ENCODE data around the gene NCKAP5.

The NCKAP5 gene

GRCh38 chr2:133333181-133333580 is 235.1 kb downstream of the NCKAP5 start:
- DNase-seq (ENCODE audit: low read depth), result no peak

GRCh38 chr2:133331436-133331835 is 236.8 kb downstream of the NCKAP5 start:
- no peak for DNase-seq (ENCODE audit: low read depth)

- no peak for DNase-seq (ENCODE audit: low read depth)
Measured at GRCh38 chr2:133326652-133327397, 241.4 kb downstream of the NCKAP5 start.

GRCh38 chr2:133324150-133324561 is 244.1 kb downstream of the NCKAP5 start:
- peak; percentile 76 for DNase-seq (ENCODE audit: low read depth)

GRCh38 chr2:133322909-133323308 is 245.4 kb downstream of the NCKAP5 start:
- DNase-seq (ENCODE audit: low read depth), result no peak

- DNase-seq (ENCODE audit: low read depth), result no peak
Measured at GRCh38 chr2:133317178-133317577, 251.1 kb downstream of the NCKAP5 start.

GRCh38 chr2:133316557-133316956 is 251.7 kb downstream of the NCKAP5 start:
- no peak for DNase-seq (ENCODE audit: low read depth)

- DNase-seq (ENCODE audit: low read depth), result no peak
Measured at GRCh38 chr2:133315280-133315679, 253.0 kb downstream of the NCKAP5 start.

- DNase-seq (ENCODE audit: low read depth), result no peak
Measured at GRCh38 chr2:133314795-133315194, 253.5 kb downstream of the NCKAP5 start.

- DNase-seq (ENCODE audit: low read depth), result no peak
Measured at GRCh38 chr2:133312038-133312729, 256.1 kb downstream of the NCKAP5 start.

- DNase-seq (ENCODE audit: low read depth), result no peak
Measured at GRCh38 chr2:133306236-133306635, 262.0 kb downstream of the NCKAP5 start.

- no peak for DNase-seq (ENCODE audit: low read depth)
Measured at GRCh38 chr2:133304344-133304743, 263.9 kb downstream of the NCKAP5 start.

GRCh38 chr2:133303150-133303549 is 265.1 kb downstream of the NCKAP5 start:
- DNase-seq (ENCODE audit: low read depth), result no peak

GRCh38 chr2:133296401-133296800 is 271.9 kb downstream of the NCKAP5 start:
- DNase-seq (ENCODE audit: low read depth), result no peak

GRCh38 chr2:133293544-133294353 is 274.5 kb downstream of the NCKAP5 start:
- peak; percentile 37 for DNase-seq (ENCODE audit: low read depth)

GRCh38 chr2:133292259-133292658 is 276.0 kb downstream of the NCKAP5 start:
- no peak for DNase-seq (ENCODE audit: low read depth)

- no peak for DNase-seq (ENCODE audit: low read depth)
Measured at GRCh38 chr2:133287709-133288108, 280.6 kb downstream of the NCKAP5 start.

- no peak for DNase-seq (ENCODE audit: low read depth)
Measured at GRCh38 chr2:133286326-133286922, 281.8 kb downstream of the NCKAP5 start.

- DNase-seq (ENCODE audit: low read depth), result no peak
Measured at GRCh38 chr2:133273031-133273430, 295.2 kb downstream of the NCKAP5 start.

GRCh38 chr2:133271105-133271504 is 297.2 kb downstream of the NCKAP5 start:
- DNase-seq (ENCODE audit: low read depth), result no peak

GRCh38 chr2:133270550-133270949 is 297.7 kb downstream of the NCKAP5 start:
- DNase-seq (ENCODE audit: low read depth), result no peak

GRCh38 chr2:133266926-133267590 is 301.2 kb downstream of the NCKAP5 start:
- DNase-seq (ENCODE audit: low read depth), result no peak
